Measurements from ENCODE around the gene MCM8.

MCM8 gene

GRCh38 chr20:6045566-6045965, 95.1 kb downstream of the MCM8 start:
- DNase-seq = no peak

- DNase-seq = no peak
Measured at GRCh38 chr20:6046432-6046831, 96.0 kb downstream of the MCM8 start.

GRCh38 chr20:6048391-6048790, 97.9 kb downstream of the MCM8 start:
- DNase-seq = no peak
